SKM-1 treated with dmso at 0.1 percent for 144 hours (cell line): ENCODE results near the gene APOB.

Experiments used
- DNase-seq: peaks from one replicate; lab custom pipeline; 2025; ENCODE audit not compliant: unreplicated experiment; lab: John Stamatoyannopoulos, UW

Gene APOB

DNA sequence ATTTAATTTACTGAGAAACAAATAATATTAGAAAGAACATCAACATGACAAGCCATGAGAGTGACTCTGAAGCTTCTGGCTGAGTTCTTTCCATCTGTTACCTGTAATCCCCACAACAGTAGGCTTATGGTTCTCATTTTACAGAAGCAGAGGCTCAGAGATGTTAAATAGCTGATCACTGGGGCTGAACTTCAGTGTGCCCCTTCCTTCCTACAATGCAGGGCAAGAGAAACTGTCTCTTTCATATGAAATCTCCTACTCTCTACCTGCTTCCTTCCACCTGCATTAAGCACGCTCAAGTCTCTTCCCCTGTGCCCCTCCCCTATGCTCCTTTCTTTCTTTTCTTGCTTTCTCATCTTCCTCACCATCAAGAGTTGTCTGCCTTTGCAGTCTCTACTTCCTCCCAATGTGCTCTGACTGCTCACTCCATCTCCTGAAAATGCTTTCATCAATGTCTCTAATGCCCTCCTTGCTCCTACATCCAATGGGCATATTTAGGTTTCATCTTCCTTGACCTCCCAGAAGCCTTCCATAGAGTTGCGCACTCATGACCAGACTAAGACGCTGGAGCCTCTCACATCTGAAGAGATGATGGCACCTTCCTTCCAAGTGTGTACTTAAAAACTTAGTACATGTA is 23.7 kb downstream of the APOB start:
- DNase-seq, result no peak

DNA sequence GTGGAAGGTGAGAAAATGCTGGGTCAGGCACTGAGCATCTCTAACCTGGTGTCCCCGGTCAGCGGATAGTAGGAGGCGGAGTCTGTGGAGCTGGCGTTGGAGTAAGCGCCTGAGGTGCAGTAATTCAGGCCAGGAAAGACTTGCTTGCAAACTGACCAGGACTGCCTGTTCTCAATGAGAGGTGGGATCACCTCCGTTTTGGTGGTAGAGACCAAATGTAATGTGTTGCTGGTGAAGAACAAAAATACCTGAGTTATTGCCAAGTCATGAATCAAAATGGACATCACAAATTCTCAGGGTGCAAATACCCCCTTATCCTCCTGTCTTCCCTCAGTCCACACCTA is 24.2 kb downstream of the APOB start:
- DNase-seq, result no peak

DNA sequence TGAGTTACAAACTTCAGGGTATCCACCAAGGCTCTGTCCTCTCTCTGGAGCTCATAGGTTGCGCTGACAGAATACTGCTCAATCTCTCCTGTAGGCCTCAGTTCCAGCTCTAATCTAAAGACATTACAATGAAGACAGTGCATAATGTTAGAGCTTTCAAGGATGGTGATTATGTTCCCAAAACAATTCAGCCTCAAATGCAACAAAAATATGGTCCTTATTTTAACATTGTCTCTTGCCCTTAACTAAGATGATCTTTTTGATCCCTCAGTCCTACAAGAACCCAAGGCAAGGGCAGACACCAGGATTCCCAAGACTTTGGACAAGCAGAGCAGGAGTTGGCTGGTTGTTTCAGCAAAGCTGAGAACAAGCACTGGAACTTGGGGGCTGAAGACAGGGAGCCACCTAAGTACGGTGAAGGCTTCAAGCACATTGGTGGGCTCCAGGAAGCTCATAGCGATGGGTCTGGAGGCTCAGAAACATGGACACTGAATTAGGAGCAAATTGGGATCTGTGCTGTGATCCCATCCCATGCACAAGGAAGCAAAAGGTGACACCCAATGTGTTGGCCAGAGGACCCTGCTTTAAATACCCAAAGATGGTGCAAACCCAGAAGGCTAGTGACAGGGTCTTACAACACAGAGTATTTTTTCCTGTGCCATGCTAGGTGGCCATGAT is 24.7 kb downstream of the APOB start:
- no peak for DNase-seq

DNA sequence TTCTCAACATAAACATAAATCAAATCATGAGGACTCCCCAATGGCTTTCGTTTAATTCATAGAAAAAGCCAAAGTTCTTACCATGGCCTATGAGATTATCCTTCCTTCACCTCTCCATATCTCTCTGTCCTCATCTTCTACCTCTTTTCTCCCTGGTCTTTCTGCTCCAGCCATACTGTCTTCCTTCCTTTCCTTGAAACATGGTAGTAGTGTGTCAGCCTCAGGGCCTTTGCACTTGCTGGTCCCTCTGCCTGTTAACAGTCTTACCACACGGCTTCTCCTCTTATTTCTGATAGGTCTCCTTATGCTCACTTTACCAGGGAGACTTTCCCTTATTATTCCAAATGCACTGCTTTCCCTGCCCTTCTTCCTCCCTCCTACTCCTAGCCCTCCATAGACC is 25.6 kb downstream of the APOB start:
- no peak for DNase-seq

DNA sequence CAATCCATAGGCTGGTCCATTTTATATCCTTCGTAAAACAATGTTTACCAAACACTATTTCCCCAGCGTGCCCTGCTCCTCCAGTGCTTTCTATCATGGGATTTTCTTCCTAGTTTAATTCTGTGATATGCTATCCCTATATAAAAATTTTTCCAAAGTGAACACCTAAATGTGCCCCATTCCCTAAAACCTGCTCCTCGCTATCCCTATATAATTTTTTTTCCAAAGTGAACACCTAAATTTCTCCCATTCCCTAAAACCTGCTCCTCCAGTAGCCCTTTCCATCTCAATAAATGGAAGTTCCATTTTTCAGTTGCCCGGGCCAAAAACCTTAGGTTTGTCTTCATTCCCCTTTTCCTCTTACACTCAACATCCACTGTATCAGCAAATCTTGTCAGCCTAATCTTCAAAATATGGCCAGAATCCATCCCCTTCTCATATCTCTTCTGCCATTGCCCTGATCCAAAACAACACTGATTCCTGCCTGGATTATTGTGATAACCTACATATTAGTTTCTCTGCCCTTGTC is 26.1 kb downstream of the APOB start:
- no peak for DNase-seq

DNA sequence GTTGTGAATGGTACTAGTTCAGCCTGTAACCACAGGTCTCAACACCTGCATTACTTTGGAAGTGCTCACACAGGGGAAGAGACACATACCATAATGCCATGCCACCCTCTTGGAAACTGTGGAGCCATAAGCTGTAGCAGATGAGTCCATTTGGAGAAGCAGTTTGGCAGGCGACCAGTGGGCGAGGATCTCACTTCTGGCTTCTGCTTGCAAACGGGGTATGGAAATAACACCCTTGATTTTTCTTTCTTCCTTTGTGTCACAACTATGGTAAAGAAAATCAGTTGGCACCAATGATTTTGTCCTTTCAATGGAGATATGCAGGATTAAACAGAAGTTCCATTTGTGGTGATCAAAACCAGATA is 28.6 kb downstream of the APOB start:
- DNase-seq, result no peak

DNA sequence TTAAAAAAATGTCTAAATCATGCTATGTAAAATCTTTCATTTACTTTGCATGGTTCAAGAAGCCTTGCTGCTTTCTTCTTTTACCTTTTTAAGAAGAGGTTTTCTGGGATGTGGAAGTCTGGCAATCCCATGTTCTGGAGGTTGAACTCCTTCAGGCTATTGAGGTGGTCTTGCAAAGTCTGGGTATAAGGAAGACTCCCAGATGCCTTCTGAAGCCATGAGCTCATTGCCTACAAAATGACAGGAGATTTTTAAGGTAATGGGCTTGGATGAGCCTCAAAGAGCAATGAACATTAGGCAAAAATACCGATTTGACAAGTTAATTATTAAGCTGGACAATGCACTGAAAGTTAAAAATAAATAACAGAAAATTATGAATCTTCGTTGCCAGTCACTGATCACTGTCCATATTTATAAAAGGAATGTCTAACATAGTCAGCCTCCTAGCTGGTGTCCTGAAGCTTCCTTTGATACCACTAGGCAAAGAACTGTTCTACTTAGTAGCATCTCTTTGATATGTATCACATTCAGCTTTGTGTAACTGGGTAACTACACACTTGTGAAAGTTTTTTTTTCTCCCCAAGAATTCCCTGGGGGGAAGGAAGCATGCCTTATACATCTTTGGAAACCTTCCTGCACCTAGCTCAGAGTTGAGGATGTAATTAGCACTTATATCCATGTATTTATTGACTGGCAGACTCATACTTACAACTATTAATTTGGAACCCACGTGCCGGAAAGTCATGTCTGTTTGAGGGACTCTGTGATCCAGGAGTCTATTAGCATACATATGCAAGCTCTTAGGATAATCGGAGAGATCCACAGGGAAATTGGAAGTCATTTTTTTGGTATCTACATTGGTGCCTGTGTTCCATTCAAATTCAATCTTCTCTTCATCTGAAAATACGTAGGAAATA is 29.3 kb downstream of the APOB start:
- DNase-seq, result no peak

DNA sequence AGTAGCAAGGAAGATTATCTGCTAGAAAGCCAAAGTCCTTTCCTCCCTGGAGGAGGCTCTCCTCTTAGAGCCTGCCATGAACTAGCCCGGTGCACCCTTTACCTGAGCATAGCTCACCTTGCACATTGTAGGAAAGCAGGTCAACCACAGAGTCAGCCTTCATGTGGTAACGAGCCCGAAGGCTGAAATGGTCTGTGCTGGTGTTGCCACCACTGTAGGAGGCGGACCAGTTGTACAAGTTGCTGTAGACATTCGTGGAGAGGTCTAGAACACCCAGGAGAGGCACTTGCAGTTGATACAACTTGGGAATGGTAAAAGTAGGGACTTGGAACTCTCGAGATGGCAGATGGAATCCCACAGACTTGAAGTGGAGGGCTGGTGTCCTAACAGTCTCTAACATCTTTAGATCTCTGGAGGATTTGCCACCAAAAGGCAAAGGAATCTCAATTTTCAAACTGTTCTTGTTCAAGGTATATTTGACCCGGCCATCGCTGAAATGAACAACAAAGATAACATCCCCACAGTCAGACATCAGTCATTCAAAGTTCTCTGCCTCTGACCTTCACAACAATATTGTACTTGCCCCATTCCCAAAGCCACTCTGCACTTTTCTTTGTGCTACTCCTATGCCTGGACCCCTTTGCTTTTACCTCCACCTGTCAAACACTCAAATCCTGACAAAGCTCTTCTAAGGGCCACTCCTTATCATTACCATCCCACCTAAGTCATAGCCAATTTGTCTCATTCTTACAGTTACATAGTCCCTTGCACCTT is 30.6 kb downstream of the APOB start:
- DNase-seq, result no peak

DNA sequence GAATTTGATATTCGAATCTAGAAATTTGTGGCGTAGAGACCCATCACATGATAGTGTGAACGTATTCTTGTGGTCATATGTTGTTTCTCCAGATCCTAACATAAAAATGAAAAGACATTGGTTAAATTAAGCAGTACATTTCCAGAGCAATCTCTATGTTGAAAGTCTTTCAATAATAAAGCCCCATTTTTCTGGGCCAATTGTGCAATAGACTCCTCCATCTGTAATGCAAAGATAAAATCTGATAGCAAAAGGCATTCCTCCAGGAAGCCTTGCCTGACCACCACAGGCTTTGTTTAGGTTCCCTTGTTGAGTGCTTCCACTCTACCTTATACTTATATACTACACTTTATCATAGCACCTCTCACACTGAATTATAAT is 31.3 kb downstream of the APOB start:
- no peak for DNase-seq

DNA sequence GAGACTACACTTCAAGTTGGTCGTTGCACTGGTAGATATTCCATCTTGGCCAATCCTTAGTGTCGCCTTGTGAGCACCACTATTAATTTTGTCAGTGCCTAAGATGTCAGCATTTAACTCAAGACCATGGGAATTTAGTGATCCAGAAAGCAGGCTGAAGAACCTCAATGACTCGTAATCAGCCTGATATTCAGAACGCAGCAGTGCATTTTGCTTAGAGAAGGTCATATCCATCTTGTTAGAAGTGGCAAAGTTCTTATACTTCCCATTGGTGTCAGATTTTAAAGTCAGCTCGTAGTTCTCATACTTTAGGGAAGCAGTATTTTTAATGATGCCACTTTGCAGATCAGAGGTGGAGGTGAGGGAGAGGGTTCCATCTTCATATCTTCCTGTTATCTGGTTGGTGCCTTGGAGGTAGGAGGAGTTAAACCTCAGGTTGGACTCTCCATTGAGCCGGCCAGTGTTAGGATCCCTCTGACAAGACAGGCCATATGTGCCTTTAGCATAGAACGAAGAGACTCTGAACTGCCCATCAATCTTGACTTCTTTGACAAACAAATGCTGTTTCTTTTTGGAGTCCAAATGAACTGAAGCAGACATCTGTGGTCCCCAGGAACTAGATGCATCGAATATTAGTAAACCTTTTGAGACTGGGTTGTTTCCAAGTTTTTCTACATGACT is 31.9 kb downstream of the APOB start:
- no peak for DNase-seq

DNA sequence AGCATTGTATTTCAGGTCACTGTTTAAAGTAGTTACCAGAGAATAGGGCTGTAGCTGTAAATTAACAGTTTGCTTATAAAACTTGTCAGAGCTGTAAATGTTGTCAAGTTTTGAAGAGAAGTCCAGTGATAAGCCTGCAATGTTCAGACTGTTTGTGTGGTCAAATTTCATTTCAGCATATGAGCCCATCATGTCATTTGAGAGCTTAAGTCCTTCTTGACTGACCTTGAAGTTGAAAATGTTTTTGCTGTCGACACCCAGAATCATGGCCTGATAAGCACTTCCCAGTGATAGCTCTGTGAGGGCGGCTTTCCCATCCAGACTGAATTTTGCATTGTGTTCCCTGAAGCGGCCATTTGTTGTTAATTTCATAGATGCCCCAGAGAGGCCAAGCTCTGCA is 32.4 kb downstream of the APOB start:
- no peak for DNase-seq

DNA sequence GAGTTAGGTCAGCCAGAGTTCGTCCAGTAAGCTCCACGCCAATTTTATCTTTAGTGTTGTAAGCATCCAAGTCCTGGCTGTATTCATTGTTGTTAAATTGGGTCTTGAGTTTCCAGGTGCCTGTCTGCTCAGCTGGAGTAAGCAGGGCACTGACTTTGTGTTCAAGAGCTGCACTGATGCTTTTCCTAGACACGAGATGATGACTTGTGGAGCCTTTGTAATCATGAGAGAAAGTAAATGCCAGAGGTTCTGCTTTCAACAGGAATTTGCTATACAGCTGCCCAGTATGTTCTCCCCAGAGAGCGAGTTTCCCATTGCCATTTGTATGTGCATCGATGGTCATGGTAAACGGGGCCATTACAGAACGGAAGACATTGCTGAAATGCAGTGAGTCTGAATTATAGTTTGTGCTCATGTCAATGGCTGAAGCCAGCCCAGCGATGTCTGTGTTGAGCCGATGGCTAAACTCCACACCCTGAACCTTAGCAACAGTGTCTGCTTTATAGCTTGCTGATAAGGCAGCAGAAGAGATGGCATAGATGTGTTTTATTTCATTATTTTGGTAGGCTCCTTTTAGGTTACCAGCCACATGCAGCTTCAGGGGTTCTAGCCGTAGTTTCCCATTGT is 32.9 kb downstream of the APOB start:
- DNase-seq, result no peak

DNA sequence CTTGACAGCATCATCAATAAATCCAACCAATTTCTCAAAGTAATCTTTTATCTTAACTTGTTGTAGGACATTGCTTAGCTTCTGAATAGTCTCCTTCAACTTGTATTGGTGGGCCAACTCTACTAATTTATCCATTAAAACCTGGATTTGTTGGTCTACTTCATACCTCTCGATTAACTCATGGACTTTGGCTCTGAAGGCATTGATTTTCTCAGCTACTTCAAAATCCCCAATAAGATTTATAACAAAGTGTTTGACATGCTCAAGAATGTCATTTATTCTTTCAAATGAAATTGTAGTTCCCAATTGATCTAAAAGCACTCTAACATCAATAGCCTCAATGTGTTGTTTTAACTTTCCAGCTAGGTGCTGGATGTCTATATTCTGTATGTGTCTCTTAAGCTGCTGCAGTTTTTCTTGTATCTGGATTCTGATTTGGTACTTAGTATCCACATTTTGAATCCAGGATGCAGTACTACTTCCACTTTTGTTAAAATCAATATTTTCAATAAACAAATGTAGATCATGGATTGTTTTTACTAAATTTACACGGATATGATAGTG is 34.1 kb downstream of the APOB start:
- no peak for DNase-seq

DNA sequence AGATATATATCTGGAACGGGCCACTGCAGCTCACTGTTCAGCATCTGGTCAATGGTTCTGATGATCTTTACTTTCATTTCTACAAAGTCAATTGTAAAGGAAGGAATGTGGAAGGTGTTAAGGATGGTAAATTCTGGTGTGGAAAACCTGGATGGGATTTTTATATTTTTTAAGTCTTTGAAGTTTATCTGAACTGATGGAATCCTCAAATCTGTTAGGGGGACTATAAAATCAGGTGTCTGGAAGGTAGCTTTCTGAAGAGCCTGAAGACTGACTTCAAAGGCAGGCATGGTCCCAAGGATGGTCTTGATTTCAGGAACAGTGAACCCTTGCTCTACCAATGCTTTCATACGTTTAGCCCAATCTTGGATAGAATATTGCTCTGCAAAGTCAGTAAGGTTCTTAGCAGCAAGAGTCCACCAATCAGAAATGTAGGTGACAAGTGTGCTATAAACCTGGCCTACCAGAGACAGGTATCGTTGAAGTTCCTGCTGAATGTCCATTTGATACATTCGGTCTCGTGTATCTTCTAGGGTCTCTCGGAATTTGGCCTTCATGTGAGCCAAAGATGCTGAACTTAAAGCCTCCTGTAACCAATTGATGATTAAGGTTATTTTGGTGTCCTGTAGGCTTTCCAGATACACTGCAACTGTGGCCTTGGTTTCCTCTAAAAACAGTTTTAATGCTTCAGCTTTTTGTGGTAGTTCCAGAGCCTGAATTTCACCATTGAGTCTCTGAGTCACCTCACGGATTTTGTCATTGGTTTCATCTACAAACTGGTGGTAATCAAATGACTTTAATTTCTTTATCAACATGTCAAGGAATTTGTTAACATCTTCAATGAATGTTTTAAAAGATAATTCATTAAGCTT is 34.8 kb downstream of the APOB start:
- no peak for DNase-seq

DNA sequence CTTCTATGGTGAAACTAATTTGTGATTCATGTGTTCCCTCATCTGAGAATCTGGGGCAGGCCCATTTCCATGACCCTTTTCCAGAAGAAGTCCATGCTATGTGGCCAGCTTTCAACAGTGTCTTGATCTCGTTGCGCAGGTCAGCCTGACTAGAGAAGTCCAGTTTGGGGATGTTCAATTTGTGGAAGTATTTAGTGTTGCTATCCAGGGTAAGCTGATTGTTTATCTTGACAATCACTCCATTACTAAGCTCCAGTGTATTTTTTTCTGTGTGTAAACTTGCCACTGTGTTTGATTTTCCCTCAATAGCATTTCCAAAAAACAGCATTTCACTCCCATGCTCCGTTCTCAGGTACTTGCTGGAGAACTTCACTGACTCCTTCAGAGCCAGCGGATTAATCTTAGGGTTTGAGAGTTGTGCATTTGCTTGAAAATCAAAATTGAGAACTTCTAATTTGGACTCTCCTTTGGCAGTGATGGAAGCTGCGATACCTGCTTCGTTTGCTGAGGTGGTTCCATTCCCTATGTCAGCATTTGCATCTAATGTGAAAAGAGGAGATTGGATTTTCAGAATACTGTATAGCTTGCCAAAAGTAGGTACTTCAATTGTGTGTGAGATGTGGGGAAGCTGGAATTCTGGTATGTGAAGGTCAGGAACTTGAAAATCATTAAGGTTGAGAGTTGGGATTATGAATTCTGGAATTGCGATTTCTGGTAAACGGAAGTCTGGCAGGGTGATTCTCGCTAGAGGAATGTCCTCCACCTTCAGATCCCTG is 35.7 kb downstream of the APOB start:
- DNase-seq, result no peak

DNA sequence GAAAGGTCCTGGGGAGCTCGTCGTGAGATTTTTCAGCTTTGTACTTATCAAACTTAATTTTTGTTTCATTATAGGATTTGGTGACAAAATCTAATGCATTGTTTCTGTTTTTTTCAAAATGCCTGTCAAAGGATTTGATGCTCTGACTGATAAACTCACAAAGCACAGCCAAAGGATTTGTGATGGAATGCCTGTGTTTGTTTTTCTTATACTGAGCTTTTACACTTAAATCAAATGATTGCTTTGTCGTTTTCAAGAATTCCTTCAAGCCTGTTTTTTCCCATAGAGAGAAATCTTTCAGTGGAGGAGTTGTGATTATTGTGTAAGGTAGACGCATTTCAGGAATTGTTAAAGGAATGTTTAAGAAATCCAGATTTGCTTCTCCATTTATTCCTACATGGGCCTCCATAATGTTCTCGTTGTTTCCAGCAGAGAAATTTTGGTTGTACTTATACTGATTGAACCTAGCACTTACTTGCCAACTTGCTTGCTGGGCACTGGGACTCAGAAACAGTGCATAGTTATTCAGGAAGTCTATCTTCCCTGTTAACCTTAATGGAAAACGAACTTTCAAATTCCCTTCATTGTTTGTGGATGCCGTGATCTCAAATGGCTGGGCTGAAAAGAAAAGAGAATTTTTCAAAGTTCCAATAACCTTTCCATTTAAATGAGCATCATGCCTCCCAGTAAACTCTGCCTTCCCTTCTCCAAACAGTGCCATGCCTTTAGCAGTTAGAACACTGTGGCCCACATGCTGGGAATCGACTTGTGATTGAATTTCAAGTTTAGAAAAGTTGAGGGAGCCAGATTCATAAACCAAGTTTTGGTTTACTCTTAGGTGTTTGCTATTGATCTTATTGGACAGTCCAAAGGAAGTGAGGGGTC is 36.5 kb downstream of the APOB start:
- no peak for DNase-seq

DNA sequence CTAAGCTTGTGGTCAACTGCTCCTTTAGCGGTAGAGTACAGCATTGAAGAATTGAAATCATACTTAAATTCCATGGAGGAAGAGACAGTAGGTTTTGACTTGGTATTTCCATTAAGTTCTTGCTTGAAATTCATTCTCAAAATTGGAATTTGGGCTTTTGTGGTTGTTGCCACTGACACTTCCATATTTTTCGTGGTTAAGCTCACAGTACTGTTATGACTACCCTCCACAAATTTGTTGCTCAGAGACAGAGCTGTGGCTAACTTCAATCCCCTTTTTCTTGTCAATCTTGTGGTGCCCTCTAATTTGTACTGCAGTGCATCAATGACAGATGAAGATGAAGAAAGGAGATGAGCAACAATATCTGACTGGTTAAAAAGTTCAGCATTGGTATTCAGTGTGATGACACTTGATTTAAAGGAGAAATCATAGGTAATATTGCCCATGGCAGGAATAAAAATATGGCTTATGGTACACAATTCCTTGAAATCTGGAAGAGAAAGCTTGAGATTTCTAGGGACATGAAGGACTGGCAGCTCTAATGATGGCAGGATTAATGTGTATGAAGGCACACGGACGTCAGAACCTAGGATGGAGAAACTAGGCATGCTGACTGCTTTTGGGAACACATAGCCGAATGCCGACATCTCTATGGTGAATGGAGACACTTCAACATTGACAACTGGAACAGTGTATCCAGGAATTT is 37.3 kb downstream of the APOB start:
- no peak for DNase-seq
